Muscle layer of duodenum (tissue), 2 donors: ENCODE data around the gene CCDC192.

Experiments used
- H3K27ac ChIP-seq: one replicate; pipeline ENCODE4 v1.7.0; 2013; ENCODE audit warnings: mild to moderate bottlenecking, low read length
- H3K27me3 ChIP-seq: one replicate; pipeline ENCODE4 v1.7.0; 2013; ENCODE audit warnings: low read depth, mild to moderate bottlenecking, control low read depth, low read length
- H3K36me3 ChIP-seq, 2 donors: one replicate each; pipeline ENCODE4 v1.7.0; 2013; ENCODE audit warnings: low read length in 2 of 2, control low read depth in 1 of 2, mild to moderate bottlenecking in 1 of 2; ENCODE audit not compliant: insufficient read depth in 2 of 2, control insufficient read depth in 1 of 2
- H3K4me1 ChIP-seq, 2 donors: one replicate each; pipeline ENCODE4 v1.7.0; 2013; ENCODE audit warnings: low read length in 2 of 2, mild to moderate bottlenecking in 2 of 2, control low read depth in 1 of 2, moderate library complexity in 1 of 2; ENCODE audit not compliant: insufficient read depth in 2 of 2, control insufficient read depth in 1 of 2
- H3K4me3 ChIP-seq, 2 donors: one replicate each; pipeline ENCODE4 v1.7.0; 2013; ENCODE audit warnings: low read length in 2 of 2, low read depth in 1 of 2, mild to moderate bottlenecking in 1 of 2
- H3K9me3 ChIP-seq, 2 donors: one replicate each; pipeline ENCODE4 v1.7.0; 2013; ENCODE audit warnings: low read length in 2 of 2, control low read depth in 1 of 2, mild to moderate bottlenecking in 1 of 2; ENCODE audit not compliant: control insufficient read depth in 1 of 2
- donor health status: healthy.

CCDC192 gene

GRCh38 chr5:127963931-127964330 lies 260.7 kb downstream of the CCDC192 start:
- Histone ChIP-seq H3K36me3 (peaks cover 0 to 4% of the 10 kb centered on the region in 2 donors), H3K27me3 (no peaks in the 10 kb centered on the region), H3K4me1 (peaks cover 18 to 30% of the 10 kb centered on the region in 2 donors), H3K4me3 (no peak overlapping the region), H3K27ac (no peak overlapping the region), H3K9me3 (no peaks in the 10 kb centered on the region)

- H3K27ac ChIP-seq: no peak overlapping the region
- H3K4me1 ChIP-seq: peaks cover 0 to 3% of the 10 kb centered on the region in 2 donors
- H3K27me3 ChIP-seq: no peaks in the 10 kb centered on the region
- no peak overlapping the region for H3K4me3 ChIP-seq
- H3K9me3 ChIP-seq: no peaks in the 10 kb centered on the region
- H3K36me3 ChIP-seq: peaks cover 0 to 4% of the 10 kb centered on the region in 2 donors
These were observed 264.3 kb downstream of the CCDC192 start for GRCh38 chr5:127967323-127967982.

GRCh38 chr5:127967983-127968592 lies 264.9 kb downstream of the CCDC192 start:
- Histone ChIP-seq H3K4me1 (peaks cover 0 to 3% of the 10 kb centered on the region in 2 donors), H3K27ac (no peak overlapping the region), H3K27me3 (no peaks in the 10 kb centered on the region), H3K36me3 (peaks cover 0 to 4% of the 10 kb centered on the region in 2 donors), H3K4me3 (no peak overlapping the region), H3K9me3 (no peaks in the 10 kb centered on the region)

GRCh38 chr5:127969002-127969401 lies 265.8 kb downstream of the CCDC192 start:
- H3K4me1 ChIP-seq: peaks cover 0 to 3% of the 10 kb centered on the region in 2 donors
- no peaks in the 10 kb centered on the region for H3K27me3 ChIP-seq
- H3K36me3 ChIP-seq: peaks cover 0 to 4% of the 10 kb centered on the region in 2 donors
- H3K27ac ChIP-seq: no peak overlapping the region
- no peak overlapping the region for H3K4me3 ChIP-seq
- no peaks in the 10 kb centered on the region for H3K9me3 ChIP-seq

GRCh38 chr5:127969651-127970050 lies 266.5 kb downstream of the CCDC192 start:
- Histone ChIP-seq H3K27me3 (no peaks in the 10 kb centered on the region), H3K36me3 (peaks cover 0 to 4% of the 10 kb centered on the region in 2 donors), H3K4me3 (no peak overlapping the region), H3K4me1 (peaks cover 0 to 3% of the 10 kb centered on the region in 2 donors), H3K27ac (no peak overlapping the region), H3K9me3 (no peaks in the 10 kb centered on the region)

GRCh38 chr5:127970081-127970480 lies 266.9 kb downstream of the CCDC192 start:
- no peaks in the 10 kb centered on the region for H3K9me3 ChIP-seq
- H3K27ac ChIP-seq: no peak overlapping the region
- H3K4me1 ChIP-seq: peaks cover 0 to 3% of the 10 kb centered on the region in 2 donors
- H3K36me3 ChIP-seq: peaks cover 0 to 4% of the 10 kb centered on the region in 2 donors
- no peaks in the 10 kb centered on the region for H3K27me3 ChIP-seq
- H3K4me3 ChIP-seq: no peak overlapping the region

- Histone ChIP-seq H3K4me1 (peaks cover 0 to 3% of the 10 kb centered on the region in 2 donors), H3K27me3 (no peaks in the 10 kb centered on the region), H3K9me3 (no peaks in the 10 kb centered on the region), H3K36me3 (peaks cover 0 to 2% of the 10 kb centered on the region in 2 donors), H3K27ac (no peak overlapping the region), H3K4me3 (no peak overlapping the region)
These were observed 267.7 kb downstream of the CCDC192 start for GRCh38 chr5:127970854-127971425.

- Histone ChIP-seq H3K27ac (no peak overlapping the region), H3K36me3 (no peaks in the 10 kb centered on the region), H3K27me3 (no peaks in the 10 kb centered on the region), H3K9me3 (no peaks in the 10 kb centered on the region), H3K4me3 (no peak overlapping the region), H3K4me1 (peaks cover 0 to 10% of the 10 kb centered on the region in 2 donors)
These were observed 272.8 kb downstream of the CCDC192 start for GRCh38 chr5:127975961-127976360.

- Histone ChIP-seq H3K27ac (no peak overlapping the region), H3K27me3 (no peaks in the 10 kb centered on the region), H3K36me3 (no peaks in the 10 kb centered on the region), H3K4me1 (peaks cover 0 to 10% of the 10 kb centered on the region in 2 donors), H3K9me3 (no peaks in the 10 kb centered on the region), H3K4me3 (no peak overlapping the region)
These were observed 273.3 kb downstream of the CCDC192 start for GRCh38 chr5:127976525-127976924.

- H3K27me3 ChIP-seq: no peaks in the 10 kb centered on the region
- no peaks in the 10 kb centered on the region for H3K9me3 ChIP-seq
- no peak overlapping the region for H3K4me3 ChIP-seq
- H3K36me3 ChIP-seq: no peaks in the 10 kb centered on the region
- peak overlapping the region; percentile 20 for H3K27ac ChIP-seq
- peaks cover 0 to 10% of the 10 kb centered on the region in 2 donors for H3K4me1 ChIP-seq
These were observed 274.0 kb downstream of the CCDC192 start for GRCh38 chr5:127976991-127977717.

- no peaks in the 10 kb centered on the region for H3K36me3 ChIP-seq
These were observed 275.6 kb downstream of the CCDC192 start for GRCh38 chr5:127978738-127979300.

More at GRCh38 chr5:127978738-127979300, 275.6 kb downstream of the CCDC192 start:
- no peaks in the 10 kb centered on the region for H3K9me3 ChIP-seq
- H3K27me3 ChIP-seq: no peaks in the 10 kb centered on the region
- no peak overlapping the region for H3K27ac ChIP-seq
- H3K4me3 ChIP-seq: no peak overlapping the region
- peaks cover 0 to 10% of the 10 kb centered on the region in 2 donors for H3K4me1 ChIP-seq
